OCI-M2 (cell line): Measurements from ENCODE around the gene PRR23A.
"Not testable (repeated sequence)": the region's sequence is repeated elsewhere in the genome, so short reads cannot be mapped to it uniquely, and the experiment has no call there.

ENCODE experiments used
- DNase-seq: peaks from one replicate; lab custom pipeline; 2025; ENCODE audit not compliant: unreplicated experiment; lab: John Stamatoyannopoulos, UW

Gene PRR23A

GRCh38 chr3:139006051-139006716 is at the start of gene PRR23A:
PRR23A (minus strand) TSS chr3:139006268; CDS start chr3:139006268, 0 bp downstream.
- DNase-seq, result no peak

GRCh38 chr3:139052802-139053600 is 46.9 kb upstream of the PRR23A start:
- DNase-seq, result no peak

- no peak for DNase-seq
Measured at GRCh38 chr3:139044366-139045210, 38.5 kb upstream of the PRR23A start, which contains the start of gene PRR23C. PRR23C (minus strand) TSS chr3:139044892; CDS start chr3:139044620, 272 bp downstream.

GRCh38 chr3:139043554-139044365 is 37.7 kb upstream of the PRR23A start:
- DNase-seq, result no peak

- no peak for DNase-seq
Measured at GRCh38 chr3:139037478-139037877, 31.4 kb upstream of the PRR23A start.

GRCh38 chr3:139032326-139033002 is 26.4 kb upstream of the PRR23A start:
- no peak for DNase-seq

- DNase-seq, result not testable (repeated sequence)
Measured at GRCh38 chr3:139030576-139030975, 24.5 kb upstream of the PRR23A start.

- no peak for DNase-seq
Measured at GRCh38 chr3:139024968-139025367, 18.9 kb upstream of the PRR23A start.

- no peak for DNase-seq
Measured at GRCh38 chr3:139020868-139021234, 14.8 kb upstream of the PRR23A start, which contains the start of gene PRR23B. PRR23B (minus strand) TSS chr3:139020926; CDS start chr3:139020661, 265 bp downstream.

GRCh38 chr3:139020036-139020867 is 14.2 kb upstream of the PRR23A start:
- DNase-seq, result no peak

GRCh38 chr3:139016430-139017048 is 10.5 kb upstream of the PRR23A start:
- no peak for DNase-seq

- DNase-seq, result no peak
Measured at GRCh38 chr3:139005356-139005993, 593 bp downstream of the PRR23A start.

- DNase-seq, result no peak
Measured at GRCh38 chr3:138995706-138996105, 10.4 kb downstream of the PRR23A start.

GRCh38 chr3:138987181-138987580 is 18.9 kb downstream of the PRR23A start:
- no peak for DNase-seq

- no peak for DNase-seq
Measured at GRCh38 chr3:138985932-138986331, 20.1 kb downstream of the PRR23A start.

- no peak for DNase-seq
Measured at GRCh38 chr3:138984816-138985215, 21.3 kb downstream of the PRR23A start.

- DNase-seq, result no peak
Measured at GRCh38 chr3:138976047-138976446, 30.0 kb downstream of the PRR23A start.

- no peak for DNase-seq
Measured at GRCh38 chr3:138975351-138975750, 30.7 kb downstream of the PRR23A start.
